Measurements from ENCODE around the gene DOCK9.

Gene DOCK9

GRCh38 chr13:98787996-98788395, 189.9 kb downstream of the DOCK9 start:
- DNase-seq, result no peak

GRCh38 chr13:98787173-98787572, 190.7 kb downstream of the DOCK9 start:
- no peak for DNase-seq

GRCh38 chr13:98786023-98786422, 191.8 kb downstream of the DOCK9 start:
- no peak for DNase-seq

- no peak for DNase-seq
Measured at GRCh38 chr13:98785405-98785804, 192.5 kb downstream of the DOCK9 start.

GRCh38 chr13:98784666-98785065, 193.2 kb downstream of the DOCK9 start:
- no peak for DNase-seq

- no peak for DNase-seq
Measured at GRCh38 chr13:98783856-98784478, 193.9 kb downstream of the DOCK9 start.

GRCh38 chr13:98782654-98783053, 195.2 kb downstream of the DOCK9 start:
- DNase-seq, result peak; percentile 2 to 29

- no peak for DNase-seq
Measured at GRCh38 chr13:98781905-98782304, 196.0 kb downstream of the DOCK9 start.

GRCh38 chr13:98781470-98781869, 196.4 kb downstream of the DOCK9 start:
- DNase-seq, result no peak

GRCh38 chr13:98781045-98781444, 196.8 kb downstream of the DOCK9 start:
- DNase-seq, result no peak

- no peak for DNase-seq
Measured at GRCh38 chr13:98780451-98780850, 197.4 kb downstream of the DOCK9 start.

GRCh38 chr13:98779695-98780094, 198.2 kb downstream of the DOCK9 start:
- DNase-seq, result no peak

GRCh38 chr13:98778749-98779148, 199.1 kb downstream of the DOCK9 start:
- no peak for DNase-seq

GRCh38 chr13:98776644-98777043, 201.2 kb downstream of the DOCK9 start:
- no peak for DNase-seq

- DNase-seq, result no peak
Measured at GRCh38 chr13:98775844-98776598, 201.8 kb downstream of the DOCK9 start.

- no peak for DNase-seq
Measured at GRCh38 chr13:98775386-98775785, 202.5 kb downstream of the DOCK9 start.

GRCh38 chr13:98774776-98775175, 203.1 kb downstream of the DOCK9 start:
- DNase-seq, result no peak

- DNase-seq, result no peak
Measured at GRCh38 chr13:98773921-98774320, 203.9 kb downstream of the DOCK9 start.

- DNase-seq, result no peak
Measured at GRCh38 chr13:98772794-98773452, 204.9 kb downstream of the DOCK9 start.

- DNase-seq, result no peak
Measured at GRCh38 chr13:98771838-98772611, 205.8 kb downstream of the DOCK9 start.

- DNase-seq, result no peak
Measured at GRCh38 chr13:98769736-98770135, 208.1 kb downstream of the DOCK9 start.

GRCh38 chr13:98768522-98768921, 209.3 kb downstream of the DOCK9 start:
- peak in 1 of 2 donors; percentile 1 for DNase-seq

- no peak for DNase-seq
Measured at GRCh38 chr13:98766697-98767096, 211.2 kb downstream of the DOCK9 start.

Data from inflammatory macrophage treated with lipopolysaccharide for 1 hour (primary cell).